ENCODE measurements around the gene KHSRP.
"Not testable (repeated sequence)": the region's sequence is repeated elsewhere in the genome, so short reads cannot be mapped to it uniquely, and the experiment has no call there.

KHSRP gene

GRCh38 chr19:6417713-6418561, 6.7 kb downstream of the KHSRP start:
- no peak for DNase-seq (ENCODE audit: low read depth)

GRCh38 chr19:6416658-6417405, 7.8 kb downstream of the KHSRP start:
- DNase-seq (ENCODE audit: low read depth), result no peak

- DNase-seq (ENCODE audit: low read depth), result no peak
Observed at GRCh38 chr19:6415591-6416190, 8.9 kb downstream of the KHSRP start.

- no peak for DNase-seq (ENCODE audit: low read depth)
Observed at GRCh38 chr19:6414793-6415590, 9.6 kb downstream of the KHSRP start.

- no peak for DNase-seq (ENCODE audit: low read depth)
Observed at GRCh38 chr19:6413721-6414643, 10.6 kb downstream of the KHSRP start.

- DNase-seq (ENCODE audit: low read depth), result no peak
Observed at GRCh38 chr19:6413291-6413690, 11.3 kb downstream of the KHSRP start.

GRCh38 chr19:6412447-6413091, 12.0 kb downstream of the KHSRP start:
- no peak for DNase-seq (ENCODE audit: low read depth)

- DNase-seq (ENCODE audit: low read depth), result no peak
Observed at GRCh38 chr19:6412061-6412446, 12.6 kb downstream of the KHSRP start.

- no peak for DNase-seq (ENCODE audit: low read depth)
Observed at GRCh38 chr19:6409346-6409745, 15.3 kb downstream of the KHSRP start.

GRCh38 chr19:6406401-6406800, 18.2 kb downstream of the KHSRP start:
- no peak for DNase-seq (ENCODE audit: low read depth)

- DNase-seq (ENCODE audit: low read depth), result no peak
Observed at GRCh38 chr19:6402837-6403608, 21.6 kb downstream of the KHSRP start.

- no peak for DNase-seq (ENCODE audit: low read depth)
Observed at GRCh38 chr19:6402058-6402457, 22.6 kb downstream of the KHSRP start.

GRCh38 chr19:6400062-6400944, 24.3 kb downstream of the KHSRP start:
- DNase-seq (ENCODE audit: low read depth), result not testable (repeated sequence)

GRCh38 chr19:6396305-6396704, 28.3 kb downstream of the KHSRP start:
- DNase-seq (ENCODE audit: low read depth), result no peak

- DNase-seq (ENCODE audit: low read depth), result no peak
Observed at GRCh38 chr19:6394831-6395230, 29.8 kb downstream of the KHSRP start.

- DNase-seq (ENCODE audit: low read depth), result no peak
Observed at GRCh38 chr19:6393983-6394412, 30.6 kb downstream of the KHSRP start.

- DNase-seq (ENCODE audit: low read depth), result peak; percentile 85
Observed at GRCh38 chr19:6393074-6393982, 31.3 kb downstream of the KHSRP start, which contains the start of gene GTF2F1. GTF2F1 (minus strand) TSS chr19:6393164; CDS start chr19:6392995, 169 bp downstream.
